GM12878 (cell line): ENCODE measurements around the gene SEC16A. TPM values are rescaled to one million over a fixed set of nuclear protein-coding genes. Genes with fewer than 3 reads are reported as not detected.

Source experiments
- CBX3 ChIP-seq: fragments of 200-600 bp; sonication (generic); IDR thresholded peaks from 2 replicates; pipeline ENCODE4 v1.6.1; 2016; ENCODE audit warnings: low read depth, borderline replicate concordance
- CEBPB ChIP-seq, 2 experiments: fragments of 150-350 bp in 1 of 2; IDR thresholded peaks; 2 replicates each; pipeline ENCODE4 v1.6.1; 2012 to 2014; ENCODE audit warnings: low read depth in 2 of 2, low read length in 2 of 2, borderline replicate concordance in 1 of 2, inconsistent platforms in 1 of 2
- CHD1 ChIP-seq: IDR thresholded peaks from 2 replicates; pipeline ENCODE4 v1.6.1; 2012; ENCODE audit warnings: low read depth, low read length, improper control_type of control experiment
- HDGF ChIP-seq: fragments of 450-650 bp; IDR thresholded peaks from 2 replicates; pipeline ENCODE4 v1.6.1; 2016; ENCODE audit warnings: antibody characterized with exemption
- KAT2A ChIP-seq: conservative IDR thresholded peaks from 2 replicates; pipeline ENCODE4 v1.6.1; 2011; ENCODE audit warnings: low read depth, low read length; ENCODE audit not compliant: control insufficient read depth
- KDM1A ChIP-seq: fragments of 200-600 bp; sonication (generic); IDR thresholded peaks from 2 replicates; pipeline ENCODE4 v1.6.1; 2016; ENCODE audit warnings: borderline replicate concordance
- RCOR1 ChIP-seq: conservative IDR thresholded peaks from 2 replicates; pipeline ENCODE4 v1.6.1; 2012; ENCODE audit warnings: low read depth, low read length, improper control_type of control experiment
- STAT1 ChIP-seq: fragments of 450-650 bp; conservative IDR thresholded peaks from 2 replicates; pipeline ENCODE4 v1.6.1; 2014; ENCODE audit warnings: antibody characterized with exemption, mild to moderate bottlenecking
- YBX1 ChIP-seq: fragments of 450-650 bp; IDR thresholded peaks from 2 replicates; pipeline ENCODE4 v1.6.1; 2016; ENCODE audit warnings: antibody characterized with exemption
- polyA plus RNA-seq, 11 experiments: library from polyadenylated mRNA; depleted of rRNA in 4 of 11; unstranded in 6 of 11; stranded (reverse) in 5 of 11; fragments of >200 nt; fragmentation: Nextera tagmentation in 4 of 11; fragmentation: Illumina TruSeq in 1 of 11; extraction: Ambion mirVana in 4 of 11; extraction: Trizol in 1 of 11; gene quantifications; 1 replicate in 1 of 11; 2 replicates in 10 of 11; pipeline versions ENCODE4 v1.2.1 to v1.2.3, GENCODE V29; 2011 to 2016; ENCODE audit warnings: inconsistent platforms in 2 of 11, missing spikeins in 2 of 11, low read depth in 1 of 11
- total RNA-seq, 4 experiments: library from RNA; depleted of rRNA in 3 of 4; stranded (reverse); fragments of >200 nt in 3 of 4; fragmentation: Illumina TruSeq in 1 of 4; extraction: Trizol in 1 of 4; gene quantifications; 2 replicates each; pipeline versions ENCODE4 v1.2.1 to v1.2.3, GENCODE V29; 2013 to 2021
- TF ChIP-seq, protein P1 (sequence below): fragments of 450-650 bp; formaldehyde crosslinking; IDR thresholded peaks from 2 replicates; pipeline ENCODE4 v1.5.0; 2022; ENCODE audit warnings: mild to moderate bottlenecking, missing genetic modification characterization
- TF ChIP-seq, protein P2 (sequence below): IDR thresholded peaks from 2 replicates; pipeline ENCODE4 v1.6.1; 2012; ENCODE audit warnings: low read length, inconsistent platforms
- TF ChIP-seq, protein P3 (sequence below): IDR thresholded peaks from 2 replicates; pipeline ENCODE4 v1.6.1; 2011; ENCODE audit warnings: low read depth, mild to moderate bottlenecking, low read length, moderate library complexity, borderline replicate concordance; ENCODE audit errors: extremely low read depth

SEC16A gene
- total and polyA plus RNA-seq, 10 of the 15 experiments (the other 5 are each of a cell fraction or from before 2014, with no cell fraction given) = 9.9 to 59.1 (median 21.7) TPM

DNA sequence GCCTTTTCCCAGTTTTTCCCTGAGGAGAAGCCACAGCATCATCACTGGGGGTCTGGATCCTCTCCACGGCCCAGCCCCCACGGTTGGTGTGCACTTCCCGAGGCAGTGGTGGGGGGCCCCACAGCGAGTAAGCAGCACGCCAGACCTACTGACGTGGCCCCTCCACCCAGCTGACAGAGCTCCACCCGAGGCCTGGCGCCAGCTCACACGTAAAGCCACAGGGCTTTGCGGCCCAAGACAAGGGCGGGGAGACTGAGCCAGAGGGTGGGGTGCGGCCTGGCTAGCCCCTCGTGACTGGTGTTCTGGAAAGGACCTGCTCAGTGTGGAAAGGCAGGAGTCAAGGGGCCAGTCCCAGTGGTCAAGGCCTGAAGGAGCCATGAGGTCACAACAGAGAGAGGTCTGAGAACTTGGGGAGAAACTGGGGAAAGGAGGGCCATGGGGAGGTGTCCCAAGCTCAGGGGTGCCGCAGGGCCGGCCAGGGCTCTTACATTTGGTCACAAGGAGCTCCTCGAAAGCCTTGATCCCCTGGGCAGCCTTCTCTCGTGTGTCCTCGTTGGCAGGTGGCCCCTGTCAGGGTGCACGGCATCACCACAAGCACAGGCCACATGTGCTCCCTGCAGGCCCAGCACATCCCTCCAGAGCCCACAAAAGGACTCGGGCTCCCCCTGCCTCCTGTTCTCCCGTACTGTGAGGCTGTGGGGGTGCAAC lies 88.4 kb downstream of the SEC16A start (continued):
- TF ChIP-seq, protein P1, sequence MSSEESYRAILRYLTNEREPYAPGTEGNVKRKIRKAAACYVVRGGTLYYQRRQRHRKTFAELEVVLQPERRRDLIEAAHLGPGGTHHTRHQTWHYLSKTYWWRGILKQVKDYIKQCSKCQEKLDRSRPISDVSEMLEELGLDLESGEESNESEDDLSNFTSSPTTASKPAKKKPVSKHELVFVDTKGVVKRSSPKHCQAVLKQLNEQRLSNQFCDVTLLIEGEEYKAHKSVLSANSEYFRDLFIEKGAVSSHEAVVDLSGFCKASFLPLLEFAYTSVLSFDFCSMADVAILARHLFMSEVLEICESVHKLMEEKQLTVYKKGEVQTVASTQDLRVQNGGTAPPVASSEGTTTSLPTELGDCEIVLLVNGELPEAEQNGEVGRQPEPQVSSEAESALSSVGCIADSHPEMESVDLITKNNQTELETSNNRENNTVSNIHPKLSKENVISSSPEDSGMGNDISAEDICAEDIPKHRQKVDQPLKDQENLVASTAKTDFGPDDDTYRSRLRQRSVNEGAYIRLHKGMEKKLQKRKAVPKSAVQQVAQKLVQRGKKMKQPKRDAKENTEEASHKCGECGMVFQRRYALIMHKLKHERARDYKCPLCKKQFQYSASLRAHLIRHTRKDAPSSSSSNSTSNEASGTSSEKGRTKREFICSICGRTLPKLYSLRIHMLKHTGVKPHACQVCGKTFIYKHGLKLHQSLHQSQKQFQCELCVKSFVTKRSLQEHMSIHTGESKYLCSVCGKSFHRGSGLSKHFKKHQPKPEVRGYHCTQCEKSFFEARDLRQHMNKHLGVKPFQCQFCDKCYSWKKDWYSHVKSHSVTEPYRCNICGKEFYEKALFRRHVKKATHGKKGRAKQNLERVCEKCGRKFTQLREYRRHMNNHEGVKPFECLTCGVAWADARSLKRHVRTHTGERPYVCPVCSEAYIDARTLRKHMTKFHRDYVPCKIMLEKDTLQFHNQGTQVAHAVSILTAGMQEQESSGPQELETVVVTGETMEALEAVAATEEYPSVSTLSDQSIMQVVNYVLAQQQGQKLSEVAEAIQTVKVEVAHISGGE (CRISPR knock-in tag) = no peak
- TF ChIP-seq CHD1 (no peak), YBX1 (no peak), KDM1A (no peak), CEBPB (IDR thresholded peaks at IDR 0.05; ENCODE audit: borderline replicate concordance in 1 of 2, low read depth in 2 of 2, low read length in 2 of 2) (no peak), CBX3 (no peak), STAT1 (no peak), KAT2A (no peak), HDGF (no peak), RCOR1 (no peak)
- TF ChIP-seq, protein P2, sequence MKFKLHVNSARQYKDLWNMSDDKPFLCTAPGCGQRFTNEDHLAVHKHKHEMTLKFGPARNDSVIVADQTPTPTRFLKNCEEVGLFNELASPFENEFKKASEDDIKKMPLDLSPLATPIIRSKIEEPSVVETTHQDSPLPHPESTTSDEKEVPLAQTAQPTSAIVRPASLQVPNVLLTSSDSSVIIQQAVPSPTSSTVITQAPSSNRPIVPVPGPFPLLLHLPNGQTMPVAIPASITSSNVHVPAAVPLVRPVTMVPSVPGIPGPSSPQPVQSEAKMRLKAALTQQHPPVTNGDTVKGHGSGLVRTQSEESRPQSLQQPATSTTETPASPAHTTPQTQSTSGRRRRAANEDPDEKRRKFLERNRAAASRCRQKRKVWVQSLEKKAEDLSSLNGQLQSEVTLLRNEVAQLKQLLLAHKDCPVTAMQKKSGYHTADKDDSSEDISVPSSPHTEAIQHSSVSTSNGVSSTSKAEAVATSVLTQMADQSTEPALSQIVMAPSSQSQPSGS = no peak
- TF ChIP-seq, protein P3, sequence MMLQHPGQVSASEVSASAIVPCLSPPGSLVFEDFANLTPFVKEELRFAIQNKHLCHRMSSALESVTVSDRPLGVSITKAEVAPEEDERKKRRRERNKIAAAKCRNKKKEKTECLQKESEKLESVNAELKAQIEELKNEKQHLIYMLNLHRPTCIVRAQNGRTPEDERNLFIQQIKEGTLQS = no peak
- TF ChIP-seq, all 136 proteins: peak for 0
